DND-41 (cell line): ENCODE results near the gene UGT1A6.

Experiments
- ATAC-seq: fragments of 200-7000 bp; cut with Tn5 transposase; 3 replicates; pipeline ENCODE4 v1.9.1; 2021; ENCODE audit warnings: low read depth; ENCODE audit not compliant: insufficient read depth
- DNase-seq: peaks from one replicate; pipeline ENCODE4 v3.0.0-alpha.2; 2020
- H2AFZ ChIP-seq: 2 replicates; pipeline ENCODE4 v1.6.0; 2012; ENCODE audit warnings: low read depth, low read length
- H3K27ac ChIP-seq: 2 replicates; pipeline ENCODE4 v1.5.1; 2012; ENCODE audit warnings: low read length, inconsistent platforms
- H3K27me3 ChIP-seq: fragments of 200-600 bp; sonication (generic); 2 replicates; pipeline ENCODE4 v1.6.0; 2012; ENCODE audit warnings: low read length, mild to moderate bottlenecking, inconsistent platforms; ENCODE audit not compliant: insufficient read depth, poor library complexity
- H3K36me3 ChIP-seq: 2 replicates; pipeline ENCODE4 v1.5.1; 2012; ENCODE audit warnings: low read length, inconsistent platforms; ENCODE audit not compliant: insufficient read depth
- H3K4me1 ChIP-seq: 2 replicates; pipeline ENCODE4 v1.5.1; 2012; ENCODE audit warnings: mild to moderate bottlenecking, low read length; ENCODE audit not compliant: insufficient read depth
- H3K4me2 ChIP-seq: 2 replicates; pipeline ENCODE4 v1.6.0; 2012; ENCODE audit warnings: mild to moderate bottlenecking, moderate library complexity, low read length, inconsistent platforms; ENCODE audit not compliant: insufficient read depth
- H3K4me3 ChIP-seq, 2 experiments: fragments of 200-600 bp in 1 of 2; shearing (Covaris generic) in 1 of 2; 2 replicates each; pipeline ENCODE4 v1.5.1; 2012 to 2016; ENCODE audit warnings: inconsistent platforms in 2 of 2, low read length in 2 of 2, mild to moderate bottlenecking in 2 of 2, low read depth in 1 of 2, moderate library complexity in 1 of 2
- H3K79me2 ChIP-seq: 2 replicates; pipeline ENCODE4 v1.6.0; 2012; ENCODE audit warnings: low read length, inconsistent platforms; ENCODE audit not compliant: insufficient read depth
- H3K9ac ChIP-seq: 2 replicates; pipeline ENCODE4 v1.6.0; 2012; ENCODE audit warnings: low read depth, mild to moderate bottlenecking, inconsistent platforms, low read length, moderate library complexity
- H3K9me3 ChIP-seq: 2 replicates; pipeline ENCODE4 v1.5.1; 2012; ENCODE audit warnings: low read length, moderate library complexity, mild to moderate bottlenecking, inconsistent platforms; ENCODE audit not compliant: insufficient read depth, severe bottlenecking
- H4K20me1 ChIP-seq: 2 replicates; pipeline ENCODE4 v1.6.0; 2012; ENCODE audit warnings: low read length; ENCODE audit not compliant: insufficient read depth
- EZH2 ChIP-seq: IDR thresholded peaks from 3 replicates; pipeline ENCODE4 v1.6.1; 2012; ENCODE audit warnings: borderline replicate concordance, low read depth, mild to moderate bottlenecking, moderate library complexity, low read length, inconsistent platforms; ENCODE audit not compliant: severe bottlenecking
- TF ChIP-seq, protein P1 (sequence below): IDR thresholded peaks from 2 replicates; pipeline ENCODE4 v1.5.1; 2012; ENCODE audit warnings: borderline replicate concordance, low read length, moderate library complexity, mild to moderate bottlenecking; ENCODE audit not compliant: poor library complexity, severe bottlenecking; ENCODE audit errors: extremely low read depth

Gene UGT1A6

DNA sequence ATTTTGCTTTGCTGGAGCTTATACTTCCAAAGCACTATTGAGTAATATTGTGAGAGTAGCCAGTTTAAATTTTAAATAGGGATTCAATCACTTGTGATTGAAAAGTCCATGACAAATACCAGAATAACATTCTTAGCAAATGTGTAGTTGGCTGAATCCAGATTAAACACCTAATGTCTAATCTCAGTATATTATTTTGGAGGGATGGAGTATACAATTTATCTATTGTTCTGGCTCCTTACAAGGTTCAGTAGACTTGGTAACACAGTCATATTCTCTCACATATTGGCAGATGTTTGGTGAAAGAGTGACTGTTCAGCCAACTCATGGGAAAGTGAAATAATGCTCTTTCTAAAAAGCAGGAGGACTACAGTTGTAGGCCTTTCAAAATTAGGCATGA is 18.8 kb upstream of the UGT1A6 start:
- Histone ChIP-seq H2AFZ (no peak overlapping the region), H4K20me1 (no peaks in the 10 kb centered on the region), H3K4me2 (no peak overlapping the region), H3K27ac (no peak overlapping the region), H3K79me2 (no peaks in the 10 kb centered on the region), H3K4me1 (no peaks in the 10 kb centered on the region), H3K4me3 (no peak overlapping the region), H3K9ac (no peak overlapping the region), H3K9me3 (no peaks in the 10 kb centered on the region), H3K36me3 (no peaks in the 10 kb centered on the region), H3K27me3 (peaks cover 6% of the 10 kb centered on the region)
- DNase-seq (no peak), ATAC-seq (no peak)
- TF ChIP-seq, protein P1, sequence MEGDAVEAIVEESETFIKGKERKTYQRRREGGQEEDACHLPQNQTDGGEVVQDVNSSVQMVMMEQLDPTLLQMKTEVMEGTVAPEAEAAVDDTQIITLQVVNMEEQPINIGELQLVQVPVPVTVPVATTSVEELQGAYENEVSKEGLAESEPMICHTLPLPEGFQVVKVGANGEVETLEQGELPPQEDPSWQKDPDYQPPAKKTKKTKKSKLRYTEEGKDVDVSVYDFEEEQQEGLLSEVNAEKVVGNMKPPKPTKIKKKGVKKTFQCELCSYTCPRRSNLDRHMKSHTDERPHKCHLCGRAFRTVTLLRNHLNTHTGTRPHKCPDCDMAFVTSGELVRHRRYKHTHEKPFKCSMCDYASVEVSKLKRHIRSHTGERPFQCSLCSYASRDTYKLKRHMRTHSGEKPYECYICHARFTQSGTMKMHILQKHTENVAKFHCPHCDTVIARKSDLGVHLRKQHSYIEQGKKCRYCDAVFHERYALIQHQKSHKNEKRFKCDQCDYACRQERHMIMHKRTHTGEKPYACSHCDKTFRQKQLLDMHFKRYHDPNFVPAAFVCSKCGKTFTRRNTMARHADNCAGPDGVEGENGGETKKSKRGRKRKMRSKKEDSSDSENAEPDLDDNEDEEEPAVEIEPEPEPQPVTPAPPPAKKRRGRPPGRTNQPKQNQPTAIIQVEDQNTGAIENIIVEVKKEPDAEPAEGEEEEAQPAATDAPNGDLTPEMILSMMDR = no peak
- no peak for TF ChIP-seq EZH2

DNA sequence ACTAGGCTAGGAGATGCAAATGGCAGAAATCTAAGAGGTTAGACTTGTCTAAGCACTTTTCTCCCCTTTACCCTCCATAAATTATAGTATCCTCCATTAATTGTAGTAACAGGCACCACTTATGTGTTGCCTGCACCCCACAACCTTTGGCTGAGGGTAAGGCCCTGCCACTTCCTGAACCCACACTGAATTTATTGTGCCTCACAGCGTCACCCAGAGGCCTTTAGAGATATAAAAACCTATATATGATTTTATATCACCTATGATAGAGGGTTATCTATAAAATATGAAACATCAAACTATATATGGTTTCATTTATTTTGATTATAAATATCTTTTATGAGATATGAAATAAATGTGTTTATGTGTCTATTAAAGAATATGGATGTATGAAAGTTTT is 18.4 kb upstream of the UGT1A6 start:
- no peak for TF ChIP-seq EZH2
- TF ChIP-seq, protein P1 = peak; percentile 14
- H3K9ac ChIP-seq = no peak overlapping the region
- DNase-seq = no peak
- no peaks in the 10 kb centered on the region for H3K79me2 ChIP-seq
- no peaks in the 10 kb centered on the region for H3K36me3 ChIP-seq
- no peak for ATAC-seq
- no peak overlapping the region for H3K4me3 ChIP-seq
- no peaks in the 10 kb centered on the region for H3K4me1 ChIP-seq
- peaks cover 6% of the 10 kb centered on the region for H3K27me3 ChIP-seq
- H3K27ac ChIP-seq = no peak overlapping the region
- H4K20me1 ChIP-seq = no peaks in the 10 kb centered on the region
- H2AFZ ChIP-seq = no peak overlapping the region
- no peak overlapping the region for H3K4me2 ChIP-seq
- H3K9me3 ChIP-seq = no peaks in the 10 kb centered on the region

DNA sequence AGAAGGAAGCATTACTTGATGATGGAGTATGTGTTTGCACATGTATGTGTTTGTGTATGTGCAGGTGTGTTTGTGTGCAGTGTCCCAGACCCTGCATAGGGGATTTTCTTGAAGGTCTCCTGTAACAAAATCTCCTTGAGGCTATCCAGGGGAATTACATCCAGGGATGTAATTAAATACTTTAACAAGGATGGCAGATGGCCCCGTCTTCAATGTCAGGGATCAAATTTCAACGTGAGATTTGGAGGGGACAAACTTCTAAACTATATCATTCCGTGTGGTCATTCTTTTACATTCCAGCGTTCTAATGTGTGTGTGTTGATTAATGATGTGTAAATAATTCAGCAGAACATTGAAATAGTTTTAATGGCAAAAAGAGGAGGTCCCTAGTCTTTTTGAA is 17.7 kb upstream of the UGT1A6 start:
- H3K36me3 ChIP-seq = no peaks in the 10 kb centered on the region
- ATAC-seq (no peak), DNase-seq (no peak)
- H2AFZ ChIP-seq = no peak overlapping the region
- no peak overlapping the region for H3K27ac ChIP-seq
- no peak overlapping the region for H3K9ac ChIP-seq
- no peak overlapping the region for H3K4me3 ChIP-seq
- no peaks in the 10 kb centered on the region for H3K9me3 ChIP-seq
- no peaks in the 10 kb centered on the region for H3K4me1 ChIP-seq
- no peak overlapping the region for H3K4me2 ChIP-seq
- TF ChIP-seq, protein P1 = no peak
- no peak for TF ChIP-seq EZH2
- no peaks in the 10 kb centered on the region for H3K79me2 ChIP-seq
- H4K20me1 ChIP-seq = no peaks in the 10 kb centered on the region
- H3K27me3 ChIP-seq = peaks cover 6% of the 10 kb centered on the region

DNA sequence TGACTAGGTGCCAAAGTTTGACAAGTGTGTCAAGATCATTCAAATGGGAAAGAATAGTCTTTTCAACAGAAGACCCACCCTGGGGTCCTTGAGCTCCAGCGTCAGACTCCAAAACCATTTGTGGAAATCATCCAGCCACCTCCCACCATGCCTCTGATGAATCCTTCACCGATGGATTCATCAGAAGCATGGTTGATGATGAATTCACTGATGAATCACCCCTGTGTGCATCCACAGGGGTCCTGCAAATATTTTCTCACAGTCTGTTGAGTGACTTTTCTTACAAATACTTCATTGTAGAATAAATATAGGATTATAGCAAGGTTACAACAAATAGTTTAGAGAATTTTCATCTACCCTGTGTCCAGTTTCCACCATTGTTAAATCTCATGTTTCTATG is 16.6 kb upstream of the UGT1A6 start:
- H3K4me1 ChIP-seq = no peaks in the 10 kb centered on the region
- no peak overlapping the region for H3K27ac ChIP-seq
- no peaks in the 10 kb centered on the region for H3K79me2 ChIP-seq
- no peaks in the 10 kb centered on the region for H3K36me3 ChIP-seq
- no peak overlapping the region for H3K9ac ChIP-seq
- DNase-seq (no peak), ATAC-seq (no peak)
- H3K4me3 ChIP-seq = no peak overlapping the region
- H3K4me2 ChIP-seq = no peak overlapping the region
- no peak overlapping the region for H2AFZ ChIP-seq
- no peaks in the 10 kb centered on the region for H4K20me1 ChIP-seq
- no peaks in the 10 kb centered on the region for H3K9me3 ChIP-seq
- TF ChIP-seq, protein P1 = no peak
- no peak for TF ChIP-seq EZH2
- H3K27me3 ChIP-seq = peaks cover 6% of the 10 kb centered on the region
